ENCODE measurements around the gene FBXO10.

DNA sequence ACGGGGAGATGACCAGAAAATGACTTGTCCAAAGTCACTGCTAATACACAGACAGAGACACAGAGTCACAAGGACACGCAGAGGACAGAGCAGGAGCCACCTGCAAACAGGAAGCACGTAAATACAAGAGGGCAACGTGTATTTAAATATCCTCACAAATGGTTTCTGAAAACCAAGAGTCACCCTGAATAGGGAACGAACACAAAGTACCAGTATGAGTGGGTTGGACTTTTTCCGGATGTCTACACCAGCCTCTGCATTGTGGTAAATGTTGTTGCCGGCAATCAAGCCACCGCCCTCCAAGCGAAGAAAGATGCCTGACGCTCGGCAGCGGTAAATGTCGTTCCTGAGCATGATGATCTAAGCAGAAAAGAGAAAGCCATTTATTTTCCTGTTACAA lies 44.5 kb downstream of the FBXO10 start:
- TF ChIP-seq POLR2A (IDR thresholded peaks at IDR 0.05): no peak
- TF ChIP-seq, protein P1, sequence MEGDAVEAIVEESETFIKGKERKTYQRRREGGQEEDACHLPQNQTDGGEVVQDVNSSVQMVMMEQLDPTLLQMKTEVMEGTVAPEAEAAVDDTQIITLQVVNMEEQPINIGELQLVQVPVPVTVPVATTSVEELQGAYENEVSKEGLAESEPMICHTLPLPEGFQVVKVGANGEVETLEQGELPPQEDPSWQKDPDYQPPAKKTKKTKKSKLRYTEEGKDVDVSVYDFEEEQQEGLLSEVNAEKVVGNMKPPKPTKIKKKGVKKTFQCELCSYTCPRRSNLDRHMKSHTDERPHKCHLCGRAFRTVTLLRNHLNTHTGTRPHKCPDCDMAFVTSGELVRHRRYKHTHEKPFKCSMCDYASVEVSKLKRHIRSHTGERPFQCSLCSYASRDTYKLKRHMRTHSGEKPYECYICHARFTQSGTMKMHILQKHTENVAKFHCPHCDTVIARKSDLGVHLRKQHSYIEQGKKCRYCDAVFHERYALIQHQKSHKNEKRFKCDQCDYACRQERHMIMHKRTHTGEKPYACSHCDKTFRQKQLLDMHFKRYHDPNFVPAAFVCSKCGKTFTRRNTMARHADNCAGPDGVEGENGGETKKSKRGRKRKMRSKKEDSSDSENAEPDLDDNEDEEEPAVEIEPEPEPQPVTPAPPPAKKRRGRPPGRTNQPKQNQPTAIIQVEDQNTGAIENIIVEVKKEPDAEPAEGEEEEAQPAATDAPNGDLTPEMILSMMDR (IDR thresholded peaks at IDR 0.05): no peak

All from testis (tissue), 2 donors.